ENCODE results near the gene KIF2C. TPM values are rescaled to one million over a fixed set of nuclear protein-coding genes. Genes with fewer than 3 reads are reported as not detected.

Gene KIF2C
- total RNA-seq, 2 experiments from 2014 or later: 0.64 to 0.82 TPM

DNA sequence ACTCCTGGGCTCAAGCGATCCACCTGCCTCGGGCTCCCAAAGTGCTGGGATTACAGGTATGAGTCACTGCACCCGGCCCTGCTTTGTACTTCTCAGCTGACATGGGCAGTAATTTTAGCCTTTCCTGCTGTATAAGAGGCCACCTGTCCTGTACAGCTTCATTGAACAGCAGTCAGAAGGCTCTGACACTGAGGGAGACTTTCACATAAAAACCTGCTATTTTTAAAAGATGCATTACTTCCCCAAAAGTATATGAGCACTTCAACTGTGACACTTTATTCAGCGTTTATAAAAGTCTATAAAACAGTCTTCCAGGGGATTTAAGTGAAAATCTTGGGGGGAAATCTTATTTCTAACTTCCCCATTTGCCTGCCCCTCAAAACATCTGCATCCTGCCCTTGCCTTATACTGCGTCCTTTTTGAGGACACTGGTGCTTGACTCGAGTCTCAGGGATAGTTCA is 26.3 kb upstream of the KIF2C start:
- H3K4me1 Mint-ChIP-seq (ENCODE audit: low read depth): peaks cover 33% of the 10 kb centered on the region
- H3K4me3 Mint-ChIP-seq: no peak overlapping the region
- DNase-seq: no peak
- no peak overlapping the region for H3K27ac Mint-ChIP-seq
- H3K27ac ChIP-seq (ENCODE audit: low read depth in 1 of 2, low read length in 2 of 2): no peak overlapping the region
- no peak overlapping the region for H3K4me3 ChIP-seq (ENCODE audit: low read length)
- no peaks in the 10 kb centered on the region for H3K9me3 Mint-ChIP-seq
- no peaks in the 10 kb centered on the region for H3K27me3 ChIP-seq (ENCODE audit: control insufficient read depth in 1 of 2, insufficient read depth in 2 of 2, low read length in 2 of 2)
- intact Hi-C loops (cut with DNase I, micrococcal nuclease): loop anchor here in 1 of 2 experiments (10.0 kb wide), 1 partner anchor 871 kb away; the partner anchor contains the start of gene NASP
- peaks cover 30% of the 10 kb centered on the region for H3K4me1 ChIP-seq (ENCODE audit: insufficient read depth, low read length)
- TF ChIP-seq, protein P1, sequence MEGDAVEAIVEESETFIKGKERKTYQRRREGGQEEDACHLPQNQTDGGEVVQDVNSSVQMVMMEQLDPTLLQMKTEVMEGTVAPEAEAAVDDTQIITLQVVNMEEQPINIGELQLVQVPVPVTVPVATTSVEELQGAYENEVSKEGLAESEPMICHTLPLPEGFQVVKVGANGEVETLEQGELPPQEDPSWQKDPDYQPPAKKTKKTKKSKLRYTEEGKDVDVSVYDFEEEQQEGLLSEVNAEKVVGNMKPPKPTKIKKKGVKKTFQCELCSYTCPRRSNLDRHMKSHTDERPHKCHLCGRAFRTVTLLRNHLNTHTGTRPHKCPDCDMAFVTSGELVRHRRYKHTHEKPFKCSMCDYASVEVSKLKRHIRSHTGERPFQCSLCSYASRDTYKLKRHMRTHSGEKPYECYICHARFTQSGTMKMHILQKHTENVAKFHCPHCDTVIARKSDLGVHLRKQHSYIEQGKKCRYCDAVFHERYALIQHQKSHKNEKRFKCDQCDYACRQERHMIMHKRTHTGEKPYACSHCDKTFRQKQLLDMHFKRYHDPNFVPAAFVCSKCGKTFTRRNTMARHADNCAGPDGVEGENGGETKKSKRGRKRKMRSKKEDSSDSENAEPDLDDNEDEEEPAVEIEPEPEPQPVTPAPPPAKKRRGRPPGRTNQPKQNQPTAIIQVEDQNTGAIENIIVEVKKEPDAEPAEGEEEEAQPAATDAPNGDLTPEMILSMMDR (IDR thresholded peaks at IDR 0.05): no peak
- no peaks in the 10 kb centered on the region for H3K9me3 ChIP-seq (ENCODE audit: control insufficient read depth in 1 of 2, insufficient read depth in 1 of 2, low read length in 2 of 2)
- ATAC-seq (ENCODE audit: poor library complexity): no peak
- H3K27me3 Mint-ChIP-seq: no peaks in the 10 kb centered on the region
- no peaks in the 10 kb centered on the region for H3K36me3 ChIP-seq (ENCODE audit: insufficient read depth, low read length)
- POLR2A ChIA-PET: interaction anchor here (1.1 kb wide), 1 partner anchor 106 kb away, joined by 3 read pairs; no protein-coding TSS in a partner anchor
- H3K36me3 Mint-ChIP-seq (ENCODE audit: low read depth): no peaks in the 10 kb centered on the region
- CTCF ChIA-PET: interaction anchor here (1.1 kb wide), 1 partner anchor 15 kb away, joined by 4 read pairs; no protein-coding TSS in a partner anchor

DNA sequence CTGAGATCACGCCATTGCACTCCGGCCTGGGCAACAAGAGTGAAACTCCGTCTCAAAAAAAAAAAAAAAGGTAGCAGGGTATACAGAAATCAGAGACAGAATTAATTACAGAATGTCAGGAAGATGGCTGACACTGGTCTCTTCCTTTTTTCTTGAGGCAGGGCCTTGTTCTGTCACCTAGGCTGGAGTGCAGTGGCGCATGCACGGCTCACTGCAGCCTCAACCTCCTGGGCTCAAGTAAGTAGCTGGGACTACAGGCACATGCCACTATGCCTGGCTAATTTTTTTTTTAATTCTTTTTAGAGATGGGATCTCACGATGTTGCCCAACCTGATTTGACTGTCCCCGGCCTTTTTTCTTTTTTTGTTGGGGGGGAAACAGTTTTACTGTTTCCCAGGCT is 25.1 kb upstream of the KIF2C start:
- peak overlapping the region; percentile 78 for H3K27ac Mint-ChIP-seq
- H3K9me3 ChIP-seq (ENCODE audit: control insufficient read depth in 1 of 2, insufficient read depth in 1 of 2, low read length in 2 of 2): no peaks in the 10 kb centered on the region
- no peaks in the 10 kb centered on the region for H3K36me3 Mint-ChIP-seq (ENCODE audit: low read depth)
- TF ChIP-seq, protein P1 (IDR thresholded peaks at IDR 0.05): no peak
- H3K4me3 ChIP-seq (ENCODE audit: low read length): no peak overlapping the region
- ATAC-seq (ENCODE audit: poor library complexity) (no peak), DNase-seq (no peak)
- H3K36me3 ChIP-seq (ENCODE audit: insufficient read depth, low read length): no peaks in the 10 kb centered on the region
- POLR2A ChIA-PET: interaction anchor here (0.7 kb wide), 1 partner anchor 1655 kb away, joined by 4 read pairs; no protein-coding TSS in a partner anchor
- H3K4me1 ChIP-seq (ENCODE audit: insufficient read depth, low read length): peaks cover 39% of the 10 kb centered on the region
- no peak overlapping the region for H3K27ac ChIP-seq (ENCODE audit: low read depth in 1 of 2, low read length in 2 of 2)
- intact Hi-C loops (cut with DNase I, micrococcal nuclease): loop anchor here in 1 of 2 experiments (2.0 to 10.0 kb wide), 2 partner anchors 14 to 870 kb away; partner anchors contain the start of gene NASP
- H3K27me3 Mint-ChIP-seq: no peaks in the 10 kb centered on the region
- CTCF ChIA-PET: interaction anchor here (0.7 kb wide), 1 partner anchor 10 kb away, joined by 3 read pairs; no protein-coding TSS in a partner anchor
- H3K27me3 ChIP-seq (ENCODE audit: control insufficient read depth in 1 of 2, insufficient read depth in 2 of 2, low read length in 2 of 2): no peaks in the 10 kb centered on the region
- H3K4me1 Mint-ChIP-seq (ENCODE audit: low read depth): peaks cover 41% of the 10 kb centered on the region
- H3K9me3 Mint-ChIP-seq: no peaks in the 10 kb centered on the region
- no peak overlapping the region for H3K4me3 Mint-ChIP-seq

DNA sequence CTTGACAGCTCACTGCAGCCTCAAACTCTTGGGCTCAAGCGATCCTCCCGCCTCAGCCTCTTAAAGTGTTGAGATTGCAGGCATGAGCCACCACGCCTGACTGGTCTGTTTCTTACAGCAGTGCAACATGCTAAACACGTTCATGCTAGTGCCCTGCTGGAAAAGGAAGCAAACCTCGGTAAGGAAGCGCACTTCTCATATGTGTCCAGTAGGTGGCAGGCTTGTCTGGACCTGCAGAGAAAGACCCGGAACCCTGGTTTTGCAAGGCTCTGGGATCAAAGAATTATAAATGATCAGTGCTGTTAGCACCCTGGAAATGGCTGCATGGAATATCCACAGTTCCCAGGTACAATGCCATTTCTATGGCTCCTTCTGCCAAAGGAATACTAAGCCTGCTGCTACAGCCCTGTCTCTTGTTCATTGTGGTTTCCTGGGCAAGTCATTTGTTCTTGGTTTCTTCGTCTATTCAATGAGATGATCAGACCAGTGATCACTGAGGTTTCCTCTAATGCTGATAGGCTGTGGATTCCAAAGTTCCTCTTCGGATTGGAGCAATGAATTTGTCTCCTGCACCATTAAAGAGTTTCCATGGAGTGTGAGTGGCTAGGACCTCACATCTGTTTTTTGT is 24.6 kb upstream of the KIF2C start:
- Histone ChIP-seq H3K9me3 (ENCODE audit: control insufficient read depth in 1 of 2, insufficient read depth in 1 of 2, low read length in 2 of 2) (no peaks in the 10 kb centered on the region), H3K4me3 (ENCODE audit: low read length) (peak overlapping the region; percentile 20), H3K27me3 (ENCODE audit: control insufficient read depth in 1 of 2, insufficient read depth in 2 of 2, low read length in 2 of 2) (no peaks in the 10 kb centered on the region), H3K4me1 (ENCODE audit: insufficient read depth, low read length) (peaks cover 44% of the 10 kb centered on the region), H3K36me3 (ENCODE audit: insufficient read depth, low read length) (no peaks in the 10 kb centered on the region), H3K27ac (ENCODE audit: low read depth in 1 of 2, low read length in 2 of 2) (no peak overlapping the region)
- TF ChIP-seq, protein P1 (IDR thresholded peaks at IDR 0.05): peak; percentile 98
- Mint-ChIP-seq H3K27ac (peak overlapping the region; percentile 78), H3K27me3 (no peaks in the 10 kb centered on the region), H3K36me3 (ENCODE audit: low read depth) (no peaks in the 10 kb centered on the region), H3K4me3 (peak overlapping the region; percentile 69), H3K4me1 (ENCODE audit: low read depth) (peaks cover 44% of the 10 kb centered on the region), H3K9me3 (no peaks in the 10 kb centered on the region)
- peak; percentile 93 for ATAC-seq (ENCODE audit: poor library complexity)
- CTCF ChIA-PET: interaction anchor here (0.6 to 0.7 kb wide), 2 partner anchors 10 to 18 kb away, joined by 3 read pairs; no protein-coding TSS in a partner anchor
- intact Hi-C loops (cut with DNase I, micrococcal nuclease): loop anchor here (1.0 to 10.0 kb wide), 5 partner anchors 14 to 870 kb away; partner anchors contain the start of genes TESK2 (in 2 of the 2) and NASP (in 1 of the 2)
- POLR2A ChIA-PET: interaction anchor here (1.3 kb wide), 1 partner anchor 13 kb away, joined by 3 read pairs; no protein-coding TSS in a partner anchor
- DNase-seq: peak; percentile 48 to 88 (median 56)
